H1 (cell line): ENCODE data around the gene MAD2L1BP. TPM values are rescaled to one million over a fixed set of nuclear protein-coding genes. Genes with fewer than 3 reads are reported as not detected.

ENCODE experiments used
- CTCF ChIA-PET: fragments of 300-600 bp; sonication (Branson Sonifier 250); formaldehyde crosslinking; loops from one replicate; lab custom pipeline; 2021; ENCODE audit not compliant: partially characterized antibody; lab: Charles Lee
- POLR2A ChIA-PET: fragments of 300-600 bp; sonication (Branson Sonifier 250); formaldehyde crosslinking; loops from one replicate; lab custom pipeline; 2021; ENCODE audit warnings: inconsistent platforms; ENCODE audit not compliant: partially characterized antibody; lab: Charles Lee
- DNase-seq, 2 experiments: peaks; one replicate each; pipeline versions ENCODE4 v3.0.0 to v3.0.0-alpha.2; 2010 to 2022; ENCODE audit warnings: low spot score in 2 of 2, low read depth in 1 of 2, mixed read lengths in 1 of 2
- FAIRE-seq: peaks from 2 replicates; lab custom pipeline; 2011; peaks lifted over from hg19 to GRCh38; lab: Jason Lieb, UNC
- H2AFZ ChIP-seq: 2 replicates; pipeline ENCODE4 v1.8.1; 2012; ENCODE audit warnings: low read length, inconsistent platforms
- H2AK5ac ChIP-seq: 2 replicates; pipeline ENCODE4 v1.6.1; 2013; ENCODE audit warnings: low read depth, low read length
- H2BK120ac ChIP-seq: replicated peaks from 2 replicates; pipeline ENCODE3; 2013; ENCODE audit warnings: low read depth, low read length, inconsistent platforms
- H2BK12ac ChIP-seq: 2 replicates; pipeline ENCODE4 v1.6.1; 2013; ENCODE audit warnings: low read depth, low read length
- H2BK15ac ChIP-seq: 2 replicates; pipeline ENCODE4 v1.6.1; 2013; ENCODE audit warnings: low read length
- H2BK20ac ChIP-seq: 2 replicates; pipeline ENCODE4 v1.6.1; 2013; ENCODE audit warnings: low read length
- H2BK5ac ChIP-seq: 2 replicates; pipeline ENCODE4 v1.6.1; 2013; ENCODE audit warnings: low read depth, low read length
- H3K14ac ChIP-seq: 2 replicates; pipeline ENCODE4 v1.6.1; 2013; ENCODE audit warnings: inconsistent platforms; ENCODE audit not compliant: insufficient read length
- H3K18ac ChIP-seq: 2 replicates; pipeline ENCODE4 v1.6.1; 2013; ENCODE audit warnings: low read length; ENCODE audit errors: extremely low read depth
- H3K23ac ChIP-seq: 2 replicates; pipeline ENCODE4 v1.6.1; 2013; ENCODE audit warnings: inconsistent platforms; ENCODE audit not compliant: insufficient read length
- H3K23me2 ChIP-seq: 2 replicates; pipeline ENCODE4 v1.6.1; 2013; ENCODE audit warnings: low read depth, low read length
- H3K27ac ChIP-seq: 2 replicates; pipeline ENCODE4 v1.6.1; 2011; ENCODE audit warnings: low read depth, low read length, inconsistent platforms
- H3K27me3 ChIP-seq, 4 experiments: replicated peaks in 1 of 4; 1 replicate in 1 of 4; 2 replicates in 3 of 4; pipeline versions ENCODE4 v1.6.1 to v1.8.1; 2011 to 2013; ENCODE audit warnings: low read length in 3 of 4, mild to moderate bottlenecking in 3 of 4, inconsistent platforms in 2 of 4, mixed read lengths in 2 of 4, moderate library complexity in 1 of 4; ENCODE audit not compliant: control insufficient read depth in 3 of 4, insufficient read depth in 3 of 4; ENCODE audit errors: extremely low read depth in 1 of 4
- H3K36me3 ChIP-seq, 4 experiments: 2 replicates each; pipeline versions ENCODE4 v1.6.1 to v1.8.1; 2011 to 2013; ENCODE audit warnings: mild to moderate bottlenecking in 4 of 4, low read length in 3 of 4, moderate library complexity in 2 of 4, control low read depth in 1 of 4, inconsistent platforms in 1 of 4; ENCODE audit not compliant: insufficient read depth in 4 of 4, control insufficient read depth in 2 of 4
- H3K4ac ChIP-seq: replicated peaks from 2 replicates; pipeline ENCODE3; 2013; ENCODE audit warnings: low read length, low read depth, mixed read lengths, inconsistent platforms; ENCODE audit not compliant: insufficient read length
- H3K4me1 ChIP-seq, 4 experiments: replicated peaks in 1 of 4; 1 replicate in 1 of 4; 2 replicates in 3 of 4; pipeline versions ENCODE4 v1.6.1 to v1.8.1; 2011 to 2013; ENCODE audit warnings: low read length in 3 of 4, inconsistent platforms in 2 of 4, mixed read lengths in 1 of 4; ENCODE audit not compliant: insufficient read depth in 4 of 4, control insufficient read depth in 3 of 4
- H3K4me2 ChIP-seq, 2 experiments: 2 replicates each; pipeline versions ENCODE4 v1.6.1 to v1.8.1; 2011 to 2013; ENCODE audit warnings: low read depth in 2 of 2, low read length in 2 of 2, control low read depth in 1 of 2, inconsistent platforms in 1 of 2, mild to moderate bottlenecking in 1 of 2; ENCODE audit not compliant: insufficient read depth in 1 of 2
- H3K4me3 ChIP-seq, 4 experiments: fragments of 200-600, 300-600 bp in 1 of 4; sonication (generic), shearing (Covaris generic), sonication (Bioruptor Twin) in 1 of 4; 2 replicates each; pipeline versions ENCODE4 v1.5.1 to v1.8.1; 2011 to 2016; ENCODE audit warnings: low read length in 4 of 4, low read depth in 3 of 4, control low read depth in 2 of 4, inconsistent platforms in 2 of 4, mild to moderate bottlenecking in 2 of 4, mixed read lengths in 1 of 4, moderate library complexity in 1 of 4; ENCODE audit not compliant: insufficient read depth in 2 of 4; ENCODE audit errors: extremely low read depth in 1 of 4
- H3K56ac ChIP-seq: replicated peaks from 2 replicates; pipeline ENCODE3; 2013; ENCODE audit warnings: low read depth, mild to moderate bottlenecking, mixed read lengths, low read length, inconsistent platforms; ENCODE audit not compliant: insufficient read length
- H3K79me1 ChIP-seq: 2 replicates; pipeline ENCODE4 v1.6.1; 2013; ENCODE audit warnings: low read depth, low read length, control low read depth
- H3K79me2 ChIP-seq, 2 experiments: 2 replicates each; pipeline versions ENCODE4 v1.6.1 to v1.8.1; 2012 to 2013; ENCODE audit warnings: low read length in 2 of 2, mild to moderate bottlenecking in 2 of 2, inconsistent platforms in 1 of 2; ENCODE audit not compliant: insufficient read depth in 2 of 2, control insufficient read depth in 1 of 2
- H3K9ac ChIP-seq, 4 experiments: replicated peaks in 1 of 4; 1 replicate in 1 of 4; 2 replicates in 3 of 4; pipeline versions ENCODE4 v1.6.1 to v1.8.1; 2011 to 2013; ENCODE audit warnings: low read depth in 3 of 4, low read length in 3 of 4, control low read depth in 2 of 4, mild to moderate bottlenecking in 2 of 4, moderate library complexity in 2 of 4, inconsistent platforms in 1 of 4; ENCODE audit errors: extremely low read depth in 1 of 4
- H3K9me3 ChIP-seq, 2 experiments: 2 replicates each; pipeline versions ENCODE4 v1.6.1 to v1.8.1; 2012 to 2013; ENCODE audit warnings: mild to moderate bottlenecking in 2 of 2, moderate library complexity in 2 of 2, control low read depth in 1 of 2, inconsistent platforms in 1 of 2, low read depth in 1 of 2, low read length in 1 of 2, mixed read lengths in 1 of 2; ENCODE audit not compliant: insufficient read depth in 2 of 2
- H4K20me1 ChIP-seq, 2 experiments: replicated peaks in 1 of 2; 2 replicates each; pipeline versions ENCODE3 to v1.8.1; 2011 to 2013; ENCODE audit warnings: inconsistent platforms in 2 of 2, low read length in 2 of 2, mild to moderate bottlenecking in 1 of 2; ENCODE audit not compliant: insufficient read depth in 2 of 2, control insufficient read depth in 1 of 2
- H4K5ac ChIP-seq: 2 replicates; pipeline ENCODE4 v1.6.1; 2013; ENCODE audit warnings: low read length, low read depth, mixed read lengths, inconsistent platforms; ENCODE audit not compliant: insufficient read length
- H4K8ac ChIP-seq: 2 replicates; pipeline ENCODE4 v1.8.0; 2013; ENCODE audit warnings: mild to moderate bottlenecking, moderate library complexity, low read length, inconsistent platforms; ENCODE audit not compliant: insufficient read depth; ENCODE audit errors: extremely low read depth
- H4K91ac ChIP-seq: replicated peaks from 2 replicates; pipeline ENCODE3; 2013; ENCODE audit warnings: low read length, mixed read lengths, inconsistent platforms; ENCODE audit not compliant: insufficient read length
- POLR2A ChIP-seq, 2 experiments: IDR thresholded peaks; 1 replicate in 1 of 2; 2 replicates in 1 of 2; pipeline ENCODE4 v1.6.1; 2011; ENCODE audit warnings: low read depth in 2 of 2, low read length in 2 of 2, mild to moderate bottlenecking in 2 of 2; ENCODE audit errors: control extremely low read depth in 1 of 2
- WGBS, 2 experiments: shearing (Covaris generic) in 1 of 2; methylation state at CpG; one replicate each; pipeline versions ENCODE4 v1.1.6 to v1.1.7; 2013 to 2015; ENCODE audit warnings: low lambda C conversion rate in 2 of 2, mixed read lengths in 2 of 2, inconsistent platforms in 1 of 2, low coverage in 1 of 2, missing lambda C conversion rate in 1 of 2; ENCODE audit not compliant: insufficient replicate concordance in 2 of 2, insufficient coverage in 1 of 2, insufficient read length in 1 of 2; ENCODE audit errors: extremely low coverage in 1 of 2, missing lambda C conversion rate in 1 of 2; 5-methylcytosine and 5-hydroxymethylcytosine counted together
- polyA plus RNA-seq, 7 experiments: library from polyadenylated mRNA; depleted of rRNA in 3 of 7; stranded (reverse) in 5 of 7; unstranded in 2 of 7; fragments of >200 nt in 5 of 7; fragments of 200-250 nt in 2 of 7; gene quantifications; 1 replicate in 5 of 7; 2 replicates in 1 of 7; 4 replicates in 1 of 7; pipeline versions ENCODE4 v1.2.1 to v1.2.3, GENCODE V29; 2011 to 2013; ENCODE audit warnings: missing spikeins in 2 of 7, mixed read lengths in 2 of 7
- total RNA-seq: library from RNA; stranded (reverse); fragmentation: NEBNext Ultra II Directional; extraction: Animal tissue kit (Norgen Biotek cat#: 25700); gene quantifications from 2 replicates; pipeline ENCODE4 v1.2.1, GENCODE V29; 2021
- TF ChIP-seq, protein P1 (sequence below), 3 experiments: IDR thresholded peaks; 1 replicate in 2 of 3; 2 replicates in 1 of 3; pipeline versions ENCODE4 v1.5.1 to v1.6.1; 2011; ENCODE audit warnings: low read length in 3 of 3, mild to moderate bottlenecking in 3 of 3, inconsistent platforms in 2 of 3, low read depth in 1 of 3, moderate library complexity in 1 of 3; ENCODE audit not compliant: insufficient read depth in 1 of 3; ENCODE audit errors: control extremely low read depth in 1 of 3

MAD2L1BP gene
- total and polyA plus RNA-seq, 2 of the 8 experiments (the other 6 are each of a cell fraction or from before 2014, with no cell fraction given), result 35.5 to 70.0 TPM

DNA sequence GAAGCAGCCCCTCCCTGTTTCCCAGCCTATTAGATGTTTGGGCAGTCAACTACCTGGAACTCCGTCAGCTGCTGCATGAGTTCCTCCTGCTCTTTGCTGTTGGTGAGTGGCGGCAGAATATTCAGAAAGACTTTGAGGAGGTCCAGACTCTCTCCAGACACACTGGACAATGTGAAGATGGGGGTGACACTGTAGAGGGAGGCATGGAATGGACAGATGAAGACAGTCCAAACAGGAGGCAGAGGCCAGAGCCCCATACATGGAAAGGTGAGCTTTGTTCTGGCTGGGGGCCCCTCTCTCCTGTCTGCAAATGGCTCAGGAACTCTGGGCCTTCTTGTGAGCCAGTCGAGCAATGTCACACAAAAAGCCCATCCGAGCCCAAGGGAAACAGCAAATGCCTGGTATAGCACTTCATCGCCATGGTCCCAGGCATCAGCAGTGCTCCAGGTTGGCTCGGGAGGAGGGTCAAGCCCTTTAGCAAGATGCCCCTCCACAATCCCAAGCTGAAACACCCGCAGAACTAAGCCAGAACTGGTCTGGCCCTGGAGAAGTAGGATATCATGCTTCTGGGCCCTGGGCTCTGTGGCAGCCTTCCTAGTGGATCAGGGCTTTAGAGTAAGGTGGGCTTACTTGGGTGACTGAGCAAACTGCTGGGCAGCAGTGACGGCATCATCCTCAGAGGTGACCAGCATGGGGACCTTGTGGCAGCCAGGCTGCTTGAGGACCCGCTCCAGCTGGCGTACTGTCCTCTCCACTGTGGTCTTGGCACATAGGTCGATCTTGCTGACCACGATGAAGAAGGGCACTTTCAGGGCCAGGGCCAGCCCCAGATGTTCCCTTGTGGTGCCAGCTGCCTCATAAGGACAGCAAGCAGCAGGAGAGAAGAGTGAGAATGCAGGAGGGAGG, 11.5 kb upstream of the MAD2L1BP start:
- Histone ChIP-seq H3K4ac (no peak overlapping the region), H2AFZ (no peak overlapping the region), H3K27ac (no peak overlapping the region), H3K27me3 (no peaks in the 10 kb centered on the region), H3K23ac (no peak overlapping the region), H3K79me2 (peaks cover 0 to 18% of the 10 kb centered on the region in 2 experiments; a peak in 2 of 4 replicates), H3K4me1 (no peaks in the 10 kb centered on the region), H3K18ac (no peak overlapping the region), H3K4me3 (no peak overlapping the region), H3K9ac (no peak overlapping the region), H4K91ac (no peak overlapping the region), H3K56ac (no peak overlapping the region)
- CTCF ChIA-PET, result interaction anchor here (0.7 to 4.0 kb wide), 2 partner anchors 16 to 72 kb away, joined by 4 to 23 read pairs; no protein-coding TSS in a partner anchor
- FAIRE-seq, result no peak
- DNase-seq, result no peak
- WGBS, 2 experiments, result 92% methylated on average over 12 of the region's 12 CpGs; no CpG with 5 or more reads in 1 of the 2 experiments
- TF ChIP-seq POLR2A (IDR thresholded peaks at IDR 0.05; ENCODE audit: control extremely low read depth in 1 of 2, low read depth in 2 of 2, low read length in 2 of 2), result peak in 1 of 2 experiments; percentile 7; a peak in 1 of 3 replicates
- TF ChIP-seq, protein P1, sequence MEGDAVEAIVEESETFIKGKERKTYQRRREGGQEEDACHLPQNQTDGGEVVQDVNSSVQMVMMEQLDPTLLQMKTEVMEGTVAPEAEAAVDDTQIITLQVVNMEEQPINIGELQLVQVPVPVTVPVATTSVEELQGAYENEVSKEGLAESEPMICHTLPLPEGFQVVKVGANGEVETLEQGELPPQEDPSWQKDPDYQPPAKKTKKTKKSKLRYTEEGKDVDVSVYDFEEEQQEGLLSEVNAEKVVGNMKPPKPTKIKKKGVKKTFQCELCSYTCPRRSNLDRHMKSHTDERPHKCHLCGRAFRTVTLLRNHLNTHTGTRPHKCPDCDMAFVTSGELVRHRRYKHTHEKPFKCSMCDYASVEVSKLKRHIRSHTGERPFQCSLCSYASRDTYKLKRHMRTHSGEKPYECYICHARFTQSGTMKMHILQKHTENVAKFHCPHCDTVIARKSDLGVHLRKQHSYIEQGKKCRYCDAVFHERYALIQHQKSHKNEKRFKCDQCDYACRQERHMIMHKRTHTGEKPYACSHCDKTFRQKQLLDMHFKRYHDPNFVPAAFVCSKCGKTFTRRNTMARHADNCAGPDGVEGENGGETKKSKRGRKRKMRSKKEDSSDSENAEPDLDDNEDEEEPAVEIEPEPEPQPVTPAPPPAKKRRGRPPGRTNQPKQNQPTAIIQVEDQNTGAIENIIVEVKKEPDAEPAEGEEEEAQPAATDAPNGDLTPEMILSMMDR (IDR thresholded peaks at IDR 0.05; ENCODE audit: control extremely low read depth in 1 of 3, insufficient read depth in 1 of 3, low read depth in 1 of 3, low read length in 3 of 3), result no peak
- TF ChIP-seq, all 59 proteins: peak for 1
- peaks cover 8 to 14% of the 10 kb centered on the region in 2 experiments for H4K20me1 ChIP-seq
- no peak overlapping the region for H4K8ac ChIP-seq
- POLR2A ChIA-PET, result interaction anchor here (0.8 to 2.3 kb wide), 5 partner anchors 9 to 27 kb away, joined by 3 to 14 read pairs (median 5); no protein-coding TSS in a partner anchor
- H2BK120ac ChIP-seq, result no peak overlapping the region
- peaks cover 8% of the 10 kb centered on the region for H3K79me1 ChIP-seq
- H2BK15ac ChIP-seq, result no peak overlapping the region
- no peak overlapping the region for H2BK20ac ChIP-seq
- H3K14ac ChIP-seq, result no peak overlapping the region
- H2AK5ac ChIP-seq, result no peak overlapping the region
- peaks cover 3% of the 10 kb centered on the region for H3K23me2 ChIP-seq
- no peak overlapping the region for H3K4me2 ChIP-seq
- H2BK5ac ChIP-seq, result no peak overlapping the region
- H2BK12ac ChIP-seq, result no peak overlapping the region
- H3K36me3 ChIP-seq, result peaks cover 36 to 71% (median 57%) of the 10 kb centered on the region in 4 experiments
- H3K9me3 ChIP-seq, result no peaks in the 10 kb centered on the region
- no peak overlapping the region for H4K5ac ChIP-seq
